ENCODE results near the gene TREH. TPM values are rescaled to one million over a fixed set of nuclear protein-coding genes. Genes with fewer than 3 reads are reported as not detected.
A peak's percentile ranks its signal among the peaks of the same experiment; 100 is the strongest.

TREH gene
- total RNA-seq, 1 experiment from 2014 or later = not detected

GRCh38 chr11:118653684-118654390, 25.6 kb downstream of the TREH start:
- H3K4me3 Mint-ChIP-seq = no peak overlapping the region
- TF ChIP-seq CTCF (conservative IDR thresholded peaks at IDR 0.05) = no peak
- H3K9me3 Mint-ChIP-seq = no peaks in the 10 kb centered on the region

More at GRCh38 chr11:118653684-118654390, 25.6 kb downstream of the TREH start:
- WGBS (ENCODE audit: extremely low coverage, insufficient read length, low lambda C conversion rate) = no CpG with 5 or more reads among the region's 8 CpGs
- H4K20me1 ChIP-seq (ENCODE audit: control insufficient read depth, insufficient read depth, insufficient read length) = peaks cover 2% of the 10 kb centered on the region
- H2AFZ ChIP-seq (ENCODE audit: low read length) = no peak overlapping the region
- H3K4me2 ChIP-seq (ENCODE audit: insufficient read depth, insufficient read length, low read length) = no peak overlapping the region
- H3K27ac ChIP-seq (ENCODE audit: insufficient read length, low read depth, low read length) = no peak overlapping the region
- H3K9ac ChIP-seq (ENCODE audit: extremely low read depth, insufficient read length, low read length) = no peak overlapping the region
- H3T11ph ChIP-seq (ENCODE audit: low read length) = no peak overlapping the region
- H3K23me2 ChIP-seq (ENCODE audit: insufficient read length, low read depth, low read length, poor library complexity, severe bottlenecking) = no peaks in the 10 kb centered on the region
- no peaks in the 10 kb centered on the region for H3K27me3 ChIP-seq (ENCODE audit: insufficient read depth, low read length)
- no peaks in the 10 kb centered on the region; the same call in 1 of the 2 replicates for H3K4me1 ChIP-seq (ENCODE audit: insufficient read depth, low read length)
- H2BK15ac ChIP-seq (ENCODE audit: low read depth, low read length) = no peak overlapping the region
- H3K4me1 Mint-ChIP-seq = peaks cover 12 to 18% of the 10 kb centered on the region in 2 experiments
- no peak overlapping the region for H3K23ac ChIP-seq (ENCODE audit: insufficient read length, low read depth, low read length)
- peak overlapping the region in 2 of 3 experiments; percentile 1 to 20; a peak in 2 of 7 replicates for H3K27ac Mint-ChIP-seq
- H3K27me3 Mint-ChIP-seq (ENCODE audit: low read depth) = no peaks in the 10 kb centered on the region; the same call in 1 of the 2 replicates
- DNase-seq = no peak
- no peak overlapping the region for H4K5ac ChIP-seq (ENCODE audit: insufficient read length, low read depth, low read length)
- peaks cover 21 to 70% (median 66%) of the 10 kb centered on the region in 3 experiments; a peak in 6 of 7 replicates for H3K36me3 Mint-ChIP-seq (ENCODE audit: insufficient read depth in 1 of 3, low read depth in 3 of 3)
- H3K79me1 ChIP-seq (ENCODE audit: insufficient read depth, low read depth, low read length, poor library complexity, severe bottlenecking) = no peaks in the 10 kb centered on the region
- no peak overlapping the region for H3K18ac ChIP-seq (ENCODE audit: insufficient read length, low read depth, low read length)
- no peak overlapping the region for H2BK5ac ChIP-seq (ENCODE audit: insufficient read length, low read length)
- no peaks in the 10 kb centered on the region for H3K9me3 ChIP-seq (ENCODE audit: control insufficient read depth, low read depth, low read length)
- no peak overlapping the region for H2AK5ac ChIP-seq (ENCODE audit: insufficient read length, low read length)
- no peak overlapping the region for H3K4ac ChIP-seq (ENCODE audit: low read depth, low read length)
- H4K91ac ChIP-seq (ENCODE audit: insufficient read length, low read depth, low read length) = no peak overlapping the region
- no peak overlapping the region for H4K8ac ChIP-seq (replicated peaks; ENCODE audit: insufficient read length, low read depth, low read length)
- no peak overlapping the region for H3K14ac ChIP-seq (ENCODE audit: insufficient read depth, low read length)
- H3K56ac ChIP-seq (ENCODE audit: insufficient read length, low read depth, low read length) = no peak overlapping the region
- H2BK120ac ChIP-seq (ENCODE audit: low read depth, low read length, poor library complexity, severe bottlenecking) = no peak overlapping the region
- no peaks in the 10 kb centered on the region for H3K79me2 ChIP-seq (ENCODE audit: insufficient read depth, low read length)
- no peak overlapping the region for H2BK20ac ChIP-seq (ENCODE audit: low read depth, low read length, poor library complexity, severe bottlenecking)
- no peak overlapping the region for H2BK12ac ChIP-seq (ENCODE audit: insufficient read length, low read depth, low read length)

All from H9 (cell line).